ENCODE data around the gene TMPO. TPM values are rescaled to one million over a fixed set of nuclear protein-coding genes. Genes with fewer than 3 reads are reported as not detected.

TMPO gene
- polyA plus RNA-seq, 1 donor from 2014 or later: 143 TPM

GRCh38 chr12:98559666-98560065 is 44.3 kb downstream of the TMPO start:
- Histone ChIP-seq H3K27ac (ENCODE audit: low read length) (no peak overlapping the region), H3K79me2 (replicated peaks; ENCODE audit: insufficient read depth, low read length) (no peaks in the 10 kb centered on the region), H3K9ac (ENCODE audit: low read length) (no peak overlapping the region), H4K20me1 (ENCODE audit: insufficient read depth) (no peaks in the 10 kb centered on the region), H3K9me2 (ENCODE audit: insufficient read depth, low read length) (no peaks in the 10 kb centered on the region), H3K27me3 (ENCODE audit: insufficient read depth, low read depth, low read length) (no peaks in the 10 kb centered on the region), H3F3A (ENCODE audit: insufficient read depth, low read length, poor library complexity, severe bottlenecking) (no peaks in the 10 kb centered on the region), H3K4me3 (ENCODE audit: low read length) (no peak overlapping the region), H3K9me3 (ENCODE audit: low read length) (no peaks in the 10 kb centered on the region), H2AFZ (ENCODE audit: low read depth, low read length) (no peak overlapping the region), H3K36me3 (ENCODE audit: insufficient read depth, low read length) (no peaks in the 10 kb centered on the region), H3K4me2 (ENCODE audit: low read length) (no peak overlapping the region)
- TF ChIP-seq MXI1 (conservative IDR thresholded peaks at IDR 0.05; ENCODE audit: poor library complexity, severe bottlenecking): no peak
- TF ChIP-seq CTCF (IDR thresholded peaks at IDR 0.05; ENCODE audit: poor library complexity, severe bottlenecking): no peak
- TF ChIP-seq REST (IDR thresholded peaks at IDR 0.05; ENCODE audit: borderline replicate concordance): no peak
- TF ChIP-seq SMC3 (conservative IDR thresholded peaks at IDR 0.05; ENCODE audit: poor library complexity): no peak
- TF ChIP-seq EP300 (conservative IDR thresholded peaks at IDR 0.05; ENCODE audit: poor library complexity, severe bottlenecking): no peak
- no peak for TF ChIP-seq TAF1 (IDR thresholded peaks at IDR 0.05; ENCODE audit: low read depth)
- TF ChIP-seq EZH2 (IDR thresholded peaks at IDR 0.05; ENCODE audit: borderline replicate concordance, insufficient read depth, low read length, poor library complexity, severe bottlenecking): no peak
- no peak for TF ChIP-seq RAD21 (conservative IDR thresholded peaks at IDR 0.05)
- no peak for TF ChIP-seq POLR2AphosphoS5 (IDR thresholded peaks at IDR 0.05)

GRCh38 chr12:98561846-98562245 is 46.5 kb downstream of the TMPO start:
- TF ChIP-seq RAD21 (conservative IDR thresholded peaks at IDR 0.05): no peak
- TF ChIP-seq SMC3 (conservative IDR thresholded peaks at IDR 0.05; ENCODE audit: poor library complexity): no peak
- TF ChIP-seq TAF1 (IDR thresholded peaks at IDR 0.05; ENCODE audit: low read depth): no peak
- no peak for TF ChIP-seq CTCF (IDR thresholded peaks at IDR 0.05; ENCODE audit: poor library complexity, severe bottlenecking)
- Histone ChIP-seq H3K9ac (ENCODE audit: low read length) (no peak overlapping the region), H3K4me3 (ENCODE audit: low read length) (no peak overlapping the region), H4K20me1 (ENCODE audit: insufficient read depth) (no peaks in the 10 kb centered on the region), H3K27ac (ENCODE audit: low read length) (no peak overlapping the region), H3K9me2 (ENCODE audit: insufficient read depth, low read length) (no peaks in the 10 kb centered on the region), H3K36me3 (ENCODE audit: insufficient read depth, low read length) (no peaks in the 10 kb centered on the region), H3K4me2 (ENCODE audit: low read length) (no peak overlapping the region), H3K79me2 (replicated peaks; ENCODE audit: insufficient read depth, low read length) (no peaks in the 10 kb centered on the region), H3K9me3 (ENCODE audit: low read length) (no peaks in the 10 kb centered on the region), H2AFZ (ENCODE audit: low read depth, low read length) (no peak overlapping the region), H3F3A (ENCODE audit: insufficient read depth, low read length, poor library complexity, severe bottlenecking) (no peaks in the 10 kb centered on the region), H3K27me3 (ENCODE audit: insufficient read depth, low read depth, low read length) (no peaks in the 10 kb centered on the region)

Data from neural cell (in vitro differentiated cells).